H9 (cell line): ENCODE data around the gene DPY30. TPM values are rescaled to one million over a fixed set of nuclear protein-coding genes. Genes with fewer than 3 reads are reported as not detected.
A peak's percentile ranks its signal among the peaks of the same experiment; 100 is the strongest.
"Not testable (repeated sequence)": the region's sequence is repeated elsewhere in the genome, so short reads cannot be mapped to it uniquely, and the experiment has no call there.

Source experiments
- DNase-seq: peaks from one replicate; pipeline ENCODE4 v3.0.0-alpha.2; 2017
- H2AFZ ChIP-seq: one replicate; pipeline ENCODE4 v1.6.1; 2013; ENCODE audit warnings: mild to moderate bottlenecking, low read length, control low read depth, moderate library complexity
- H2AK5ac ChIP-seq: 2 replicates; pipeline ENCODE4 v1.6.1; 2013; ENCODE audit warnings: low read length, control low read depth, mixed read lengths; ENCODE audit not compliant: insufficient read length
- H2BK120ac ChIP-seq: one replicate; pipeline ENCODE4 v1.6.1; 2013; ENCODE audit warnings: low read depth, mild to moderate bottlenecking, low read length, control low read depth, inconsistent platforms; ENCODE audit not compliant: poor library complexity, severe bottlenecking
- H2BK12ac ChIP-seq: 2 replicates; pipeline ENCODE4 v1.6.1; 2013; ENCODE audit warnings: low read length, control low read depth, mixed read lengths, low read depth; ENCODE audit not compliant: insufficient read length
- H2BK15ac ChIP-seq: 2 replicates; pipeline ENCODE4 v1.6.1; 2013; ENCODE audit warnings: low read depth, low read length, control low read depth
- H2BK20ac ChIP-seq: one replicate; pipeline ENCODE4 v1.6.1; 2013; ENCODE audit warnings: low read depth, mild to moderate bottlenecking, low read length, control low read depth, inconsistent platforms; ENCODE audit not compliant: poor library complexity, severe bottlenecking
- H2BK5ac ChIP-seq: 2 replicates; pipeline ENCODE4 v1.6.1; 2013; ENCODE audit warnings: low read length, control low read depth, mixed read lengths; ENCODE audit not compliant: insufficient read length
- H3K14ac ChIP-seq: 2 replicates; pipeline ENCODE4 v1.6.1; 2013; ENCODE audit warnings: low read length, control low read depth; ENCODE audit not compliant: insufficient read depth
- H3K18ac ChIP-seq: 2 replicates; pipeline ENCODE4 v1.6.1; 2013; ENCODE audit warnings: low read depth, mild to moderate bottlenecking, mixed read lengths, low read length, control low read depth; ENCODE audit not compliant: insufficient read length
- H3K23ac ChIP-seq: 2 replicates; pipeline ENCODE4 v1.6.1; 2013; ENCODE audit warnings: low read length, control low read depth, mixed read lengths, low read depth; ENCODE audit not compliant: insufficient read length
- H3K23me2 ChIP-seq: 2 replicates; pipeline ENCODE4 v1.6.1; 2013; ENCODE audit warnings: low read depth, mild to moderate bottlenecking, mixed read lengths, low read length, control low read depth; ENCODE audit not compliant: insufficient read length, poor library complexity, severe bottlenecking
- H3K27ac ChIP-seq: 2 replicates; pipeline ENCODE4 v1.5.1; 2013; ENCODE audit warnings: low read length, control low read depth, mixed read lengths, low read depth; ENCODE audit not compliant: insufficient read length
- H3K27me3 ChIP-seq: 2 replicates; pipeline ENCODE4 v1.6.1; 2013; ENCODE audit warnings: low read length, control low read depth, inconsistent platforms; ENCODE audit not compliant: insufficient read depth
- H3K4ac ChIP-seq: 2 replicates; pipeline ENCODE4 v1.6.1; 2013; ENCODE audit warnings: low read depth, mild to moderate bottlenecking, control low read depth, inconsistent platforms, low read length, moderate library complexity
- H3K4me1 ChIP-seq: 2 replicates; pipeline ENCODE4 v1.6.1; 2013; ENCODE audit warnings: low read length, control low read depth, inconsistent platforms; ENCODE audit not compliant: insufficient read depth
- H3K4me2 ChIP-seq: 2 replicates; pipeline ENCODE4 v1.6.1; 2013; ENCODE audit warnings: low read length, control low read depth, mixed read lengths; ENCODE audit not compliant: insufficient read length, insufficient read depth
- H3K56ac ChIP-seq: 2 replicates; pipeline ENCODE4 v1.6.1; 2013; ENCODE audit warnings: low read depth, mild to moderate bottlenecking, mixed read lengths, low read length, control low read depth; ENCODE audit not compliant: insufficient read length
- H3K79me1 ChIP-seq: 2 replicates; pipeline ENCODE4 v1.6.1; 2013; ENCODE audit warnings: low read depth, mild to moderate bottlenecking, moderate library complexity, low read length, control low read depth, inconsistent platforms; ENCODE audit not compliant: insufficient read depth, poor library complexity, severe bottlenecking
- H3K79me2 ChIP-seq: 2 replicates; pipeline ENCODE4 v1.6.1; 2013; ENCODE audit warnings: low read length, control low read depth, inconsistent platforms; ENCODE audit not compliant: insufficient read depth
- H3K9ac ChIP-seq: 2 replicates; pipeline ENCODE4 v1.6.1; 2013; ENCODE audit warnings: low read length, control low read depth, mixed read lengths; ENCODE audit not compliant: insufficient read length; ENCODE audit errors: extremely low read depth
- H3K9me3 ChIP-seq: one replicate; pipeline ENCODE4 v1.6.1; 2013; ENCODE audit warnings: low read depth, low read length, inconsistent platforms; ENCODE audit not compliant: control insufficient read depth
- H3T11ph ChIP-seq: one replicate; pipeline ENCODE4 v1.6.1; 2013; ENCODE audit warnings: mild to moderate bottlenecking, low read length, control low read depth, inconsistent platforms
- H4K20me1 ChIP-seq: one replicate; pipeline ENCODE4 v1.6.1; 2013; ENCODE audit not compliant: control insufficient read depth, insufficient read length, insufficient read depth
- H4K5ac ChIP-seq: 2 replicates; pipeline ENCODE4 v1.6.1; 2013; ENCODE audit warnings: low read depth, mild to moderate bottlenecking, mixed read lengths, low read length, control low read depth; ENCODE audit not compliant: insufficient read length
- H4K8ac ChIP-seq: replicated peaks from 2 replicates; pipeline ENCODE4 v1.6.1; 2013; ENCODE audit warnings: low read length, control low read depth, mixed read lengths, low read depth; ENCODE audit not compliant: insufficient read length
- H4K91ac ChIP-seq: 2 replicates; pipeline ENCODE4 v1.6.1; 2013; ENCODE audit warnings: low read depth, mild to moderate bottlenecking, moderate library complexity, mixed read lengths, low read length, control low read depth; ENCODE audit not compliant: insufficient read length
- H3K27ac Mint-ChIP-seq, 3 experiments: 2 replicates in 2 of 3; 3 replicates in 1 of 3; pipeline ENCODE4 v1.8.0; 2020 to 2021; ENCODE audit warnings: mixed read lengths in 3 of 3, mild to moderate bottlenecking in 1 of 3, moderate library complexity in 1 of 3
- H3K27me3 Mint-ChIP-seq: 2 replicates; pipeline ENCODE4 v1.8.0; 2021; ENCODE audit warnings: low read depth, mild to moderate bottlenecking, moderate library complexity, mixed read lengths
- H3K36me3 Mint-ChIP-seq, 3 experiments: 2 replicates in 2 of 3; 3 replicates in 1 of 3; pipeline ENCODE4 v1.8.0; 2020 to 2021; ENCODE audit warnings: low read depth in 3 of 3, mixed read lengths in 3 of 3; ENCODE audit not compliant: insufficient read depth in 1 of 3
- H3K4me1 Mint-ChIP-seq, 2 experiments: 2 replicates each; pipeline ENCODE4 v1.8.0; 2020; ENCODE audit warnings: mixed read lengths in 2 of 2
- H3K4me3 Mint-ChIP-seq, 2 experiments: 2 replicates in 1 of 2; 3 replicates in 1 of 2; pipeline ENCODE4 v1.8.0; 2020 to 2021; ENCODE audit warnings: mild to moderate bottlenecking in 2 of 2, mixed read lengths in 2 of 2, moderate library complexity in 1 of 2
- H3K9me3 Mint-ChIP-seq, 2 experiments: 2 replicates in 1 of 2; 3 replicates in 1 of 2; pipeline ENCODE4 v1.8.0; 2020; ENCODE audit warnings: mild to moderate bottlenecking in 2 of 2, mixed read lengths in 2 of 2, moderate library complexity in 1 of 2
- WGBS: extraction: QIAGEN DNeasy Blood & Tissue Kit; methylation state at CpG from one replicate; pipeline ENCODE4 v1.1.7; 2013; ENCODE audit warnings: missing lambda C conversion rate, low lambda C conversion rate, mixed read lengths; ENCODE audit not compliant: insufficient read length; ENCODE audit errors: extremely low coverage; 5-methylcytosine and 5-hydroxymethylcytosine counted together
- total RNA-seq: library from RNA; stranded (reverse); gene quantifications from 2 replicates; pipeline ENCODE4 v1.2.1, GENCODE V29; 2021
- TF ChIP-seq, protein P1 (sequence below): fragments of 200-600 bp; sonication (generic); conservative IDR thresholded peaks from 3 replicates; pipeline ENCODE4 v1.8.0; 2021; ENCODE audit warnings: antibody characterized with exemption, mild to moderate bottlenecking

The DPY30 gene
- total RNA-seq, 1 experiment from 2014 or later, result 148 TPM

DNA sequence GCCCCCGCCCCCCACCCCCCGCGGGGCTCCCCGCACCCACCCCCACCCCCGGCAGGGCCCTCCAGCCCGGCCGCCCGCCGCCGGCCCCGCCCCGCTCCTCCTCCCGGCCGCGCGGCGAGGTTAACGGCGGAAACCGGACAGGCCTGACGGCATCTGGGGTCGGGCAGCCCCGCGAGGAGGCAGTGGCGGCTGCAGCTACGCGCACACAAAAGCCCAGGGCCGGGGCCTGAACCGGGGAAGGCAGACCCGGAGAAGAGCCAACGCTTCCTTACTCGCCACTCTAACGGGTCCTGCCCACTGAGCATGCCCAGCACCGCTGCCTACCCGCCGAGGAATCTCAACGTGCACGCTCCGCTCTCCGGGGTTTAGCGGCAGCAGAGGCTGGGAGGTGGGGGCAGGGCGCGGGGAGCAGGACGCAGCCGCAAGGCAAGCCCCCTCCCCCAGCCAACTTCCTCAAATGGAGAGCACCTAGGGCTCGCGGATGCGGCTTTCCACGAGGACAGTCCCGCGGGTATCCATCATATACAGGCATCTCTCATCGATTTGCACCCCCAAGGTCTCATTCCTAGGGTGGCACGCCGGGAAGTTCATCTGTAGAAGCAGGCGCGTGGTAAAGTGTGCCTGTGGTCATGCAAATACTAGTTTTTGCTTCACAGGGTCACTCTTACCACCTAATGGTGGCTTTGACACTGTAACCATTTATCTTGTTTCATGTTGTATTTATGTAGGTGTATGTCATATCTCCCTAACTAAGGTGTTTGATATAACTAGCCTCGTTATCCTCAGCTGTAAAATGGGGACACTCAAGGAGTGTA lies 28.7 kb downstream of the DPY30 start, which contains the start of gene MEMO1:
Gene MEMO1, minus strand, starts transcription at position 339 of the 815 bp plus-strand sequence. CDS start 761 bp downstream, outside the sequence.
- H3K14ac ChIP-seq, result peak within 1 kb of the TSS; percentile 80
- H3K4me2 ChIP-seq, result peak within 1 kb of the TSS; percentile 83
- peak within 1 kb of the TSS; percentile 16 for H3K18ac ChIP-seq
- no peak within 1 kb of the TSS for H3K56ac ChIP-seq
- Mint-ChIP-seq H3K27me3 (no peaks in the 10 kb centered on the region), H3K4me1 (peaks cover 27 to 35% of the 10 kb centered on the region in 2 experiments), H3K36me3 (peaks cover 6 to 17% (median 15%) of the 10 kb centered on the region in 3 experiments), H3K9me3 (no peaks in the 10 kb centered on the region), H3K4me3 (peak within 1 kb of the TSS; percentile 88 to 93), H3K27ac (peak within 1 kb of the TSS; percentile 99)
- no CpG with 5 or more reads among the region's 57 CpGs for WGBS
- TF ChIP-seq, protein P1, sequence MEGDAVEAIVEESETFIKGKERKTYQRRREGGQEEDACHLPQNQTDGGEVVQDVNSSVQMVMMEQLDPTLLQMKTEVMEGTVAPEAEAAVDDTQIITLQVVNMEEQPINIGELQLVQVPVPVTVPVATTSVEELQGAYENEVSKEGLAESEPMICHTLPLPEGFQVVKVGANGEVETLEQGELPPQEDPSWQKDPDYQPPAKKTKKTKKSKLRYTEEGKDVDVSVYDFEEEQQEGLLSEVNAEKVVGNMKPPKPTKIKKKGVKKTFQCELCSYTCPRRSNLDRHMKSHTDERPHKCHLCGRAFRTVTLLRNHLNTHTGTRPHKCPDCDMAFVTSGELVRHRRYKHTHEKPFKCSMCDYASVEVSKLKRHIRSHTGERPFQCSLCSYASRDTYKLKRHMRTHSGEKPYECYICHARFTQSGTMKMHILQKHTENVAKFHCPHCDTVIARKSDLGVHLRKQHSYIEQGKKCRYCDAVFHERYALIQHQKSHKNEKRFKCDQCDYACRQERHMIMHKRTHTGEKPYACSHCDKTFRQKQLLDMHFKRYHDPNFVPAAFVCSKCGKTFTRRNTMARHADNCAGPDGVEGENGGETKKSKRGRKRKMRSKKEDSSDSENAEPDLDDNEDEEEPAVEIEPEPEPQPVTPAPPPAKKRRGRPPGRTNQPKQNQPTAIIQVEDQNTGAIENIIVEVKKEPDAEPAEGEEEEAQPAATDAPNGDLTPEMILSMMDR, result no peak; the same call in 2 of the 3 replicates
- no peak within 1 kb of the TSS for H4K8ac ChIP-seq
- no peak within 1 kb of the TSS for H2BK20ac ChIP-seq
- no peak within 1 kb of the TSS for H3T11ph ChIP-seq
- no peak within 1 kb of the TSS for H4K5ac ChIP-seq
- H2BK5ac ChIP-seq, result no peak within 1 kb of the TSS
- no peak within 1 kb of the TSS for H2AK5ac ChIP-seq
- no peak within 1 kb of the TSS for H4K91ac ChIP-seq
- H3K79me1 ChIP-seq, result peaks cover 3% of the 10 kb centered on the region
- H3K23me2 ChIP-seq, result peaks cover 8% of the 10 kb centered on the region
- no peak within 1 kb of the TSS for H2BK15ac ChIP-seq
- H3K27ac ChIP-seq, result peak within 1 kb of the TSS; percentile 42
- H3K4me1 ChIP-seq, result no peaks in the 10 kb centered on the region
- H2BK120ac ChIP-seq, result no peak within 1 kb of the TSS
- H3K9me3 ChIP-seq, result no peaks in the 10 kb centered on the region
- H2AFZ ChIP-seq, result no peak within 1 kb of the TSS
- H3K27me3 ChIP-seq, result no peaks in the 10 kb centered on the region
- H2BK12ac ChIP-seq, result no peak within 1 kb of the TSS
- peak; percentile 93 for DNase-seq
- peaks cover 18% of the 10 kb centered on the region; the same call in 1 of the 2 replicates for H3K79me2 ChIP-seq
- H3K9ac ChIP-seq, result peak within 1 kb of the TSS; percentile 26
- H4K20me1 ChIP-seq, result no peaks in the 10 kb centered on the region
- no peak within 1 kb of the TSS for H3K23ac ChIP-seq
- H3K4ac ChIP-seq, result no peak within 1 kb of the TSS

DNA sequence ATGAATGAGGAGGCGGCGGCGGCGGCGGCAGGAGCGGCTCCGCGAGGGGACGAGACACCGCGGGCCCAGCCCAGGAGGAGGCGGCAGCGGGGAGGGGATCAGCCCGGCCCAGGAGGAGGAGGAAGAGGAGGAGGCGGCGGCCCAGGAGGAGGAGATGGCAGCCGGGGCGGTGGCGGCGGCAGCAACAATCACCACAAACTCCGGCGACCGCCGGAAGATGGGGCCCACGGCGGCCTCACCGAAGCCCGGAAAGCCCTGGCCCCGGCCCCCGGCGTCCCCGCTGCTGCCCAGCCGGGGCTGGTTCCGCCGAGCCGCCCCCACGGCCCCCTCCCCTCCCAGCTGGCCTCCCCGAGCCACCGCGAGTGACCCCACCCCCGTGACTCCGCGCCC lies 29.3 kb downstream of the DPY30 start:
- not testable (repeated sequence) for H2BK5ac ChIP-seq, H3K9ac ChIP-seq, H3K27me3 Mint-ChIP-seq, H3K23me2 ChIP-seq, H3K18ac ChIP-seq, H2BK15ac ChIP-seq, H3K23ac ChIP-seq, H3K4me1 ChIP-seq, H4K20me1 ChIP-seq, H3K27ac ChIP-seq, H3T11ph ChIP-seq, H2BK12ac ChIP-seq, H2BK20ac ChIP-seq, H3K27me3 ChIP-seq, H3K14ac ChIP-seq, H3K56ac ChIP-seq, H2BK120ac ChIP-seq, H3K27ac Mint-ChIP-seq, H3K4me2 ChIP-seq, H4K8ac ChIP-seq, H3K9me3 Mint-ChIP-seq, H4K5ac ChIP-seq, H2AFZ ChIP-seq, H3K9me3 ChIP-seq, H3K4ac ChIP-seq, H4K91ac ChIP-seq, H2AK5ac ChIP-seq, H3K79me1 ChIP-seq
- Mint-ChIP-seq H3K4me3 (peak overlapping the region; percentile 60 to 68; a peak in 4 of 5 replicates), H3K36me3 (peaks cover 6 to 17% (median 15%) of the 10 kb centered on the region in 3 experiments), H3K4me1 (peaks cover 32 to 36% of the 10 kb centered on the region in 2 experiments)
- WGBS, result no CpG with 5 or more reads among the region's 43 CpGs
- peaks cover 24% of the 10 kb centered on the region; the same call in 1 of the 2 replicates for H3K79me2 ChIP-seq
- DNase-seq, result peak; percentile 47
